HL-60 (cell line): ENCODE data around the gene FBXL20.

Experiments
- DNase-seq, 2 experiments: peaks; one replicate each; pipeline ENCODE4 v3.0.0-alpha.2; 2010 to 2020; ENCODE audit warnings: low read depth in 1 of 2, low spot score in 1 of 2
- H3K27ac ChIP-seq: fragments of 250-450 bp; sonication (Bioruptor Pico); replicated peaks from 2 replicates; pipeline ENCODE4 v1.5.1; 2020; ENCODE audit warnings: mild to moderate bottlenecking, moderate library complexity
- H3K27me3 ChIP-seq: fragments of 250-450 bp; sonication (Bioruptor Pico); 2 replicates; pipeline ENCODE4 v1.5.1; 2021; ENCODE audit warnings: mild to moderate bottlenecking, moderate library complexity; ENCODE audit not compliant: insufficient read depth, poor library complexity, severe bottlenecking
- H3K4me3 ChIP-seq: replicated peaks from 2 replicates; pipeline ENCODE4 v1.5.1; 2011; ENCODE audit warnings: mild to moderate bottlenecking, control low read depth, low read length; ENCODE audit not compliant: insufficient read depth
- GABPA ChIP-seq: IDR thresholded peaks from 2 replicates; pipeline ENCODE4 v1.6.1; 2012; ENCODE audit warnings: low read depth
- POLR2AphosphoS5 ChIP-seq: IDR thresholded peaks from 2 replicates; pipeline ENCODE4 v1.6.1; 2012; ENCODE audit warnings: low read depth
- SPI1 ChIP-seq: IDR thresholded peaks from 2 replicates; pipeline ENCODE4 v1.6.1; 2012; ENCODE audit warnings: low read depth, mild to moderate bottlenecking, borderline replicate concordance
- TF ChIP-seq, protein P1 (sequence below): IDR thresholded peaks from one replicate; pipeline ENCODE4 v1.5.1; 2011; ENCODE audit warnings: low read length, control low read depth, inconsistent platforms; ENCODE audit not compliant: insufficient read depth
- TF ChIP-seq, protein P2 (sequence below): IDR thresholded peaks from 2 replicates; pipeline ENCODE4 v1.6.1; 2012; ENCODE audit warnings: low read depth; ENCODE audit not compliant: insufficient replicate concordance

FBXL20 gene

DNA sequence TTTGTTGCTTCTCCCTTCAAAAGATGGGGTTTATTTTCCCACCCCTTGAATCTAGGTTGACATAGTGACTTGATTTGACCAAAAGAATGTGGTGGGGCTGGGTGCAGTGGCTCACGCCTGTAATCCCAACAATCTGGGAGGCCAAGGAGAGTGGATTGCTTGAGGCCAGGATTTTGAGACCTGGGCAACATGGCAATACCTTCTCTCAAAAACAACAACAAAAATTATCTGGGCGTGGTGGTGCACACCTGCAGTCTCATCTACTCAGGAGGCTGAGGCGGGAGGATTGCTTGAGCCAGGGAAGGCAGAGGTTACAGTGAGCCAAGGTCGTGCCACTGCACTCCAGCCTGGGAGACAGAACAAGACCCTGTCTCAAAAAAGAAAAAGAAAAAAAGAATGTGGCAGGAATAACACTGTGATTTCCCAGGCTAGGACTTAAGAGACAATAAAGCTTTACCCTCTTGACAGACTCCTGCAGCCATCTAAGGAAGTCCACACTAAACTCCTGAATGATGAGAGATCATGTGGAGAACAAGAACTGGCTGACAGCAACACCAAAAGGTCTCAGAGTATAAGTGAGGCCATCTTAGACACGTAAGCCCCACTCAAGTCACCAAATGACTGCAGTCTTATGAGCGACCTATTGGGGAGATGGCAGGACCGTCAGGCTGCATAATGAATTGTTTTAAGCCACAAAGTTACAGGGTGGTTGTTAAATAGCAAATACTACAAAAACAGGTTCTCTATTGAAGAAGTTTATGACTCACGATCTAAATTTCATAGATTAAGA lies 37.0 kb downstream of the FBXL20 start:
- DNase-seq, result peak; percentile 41 to 49
- Histone ChIP-seq H3K27ac (peak overlapping the region; percentile 72), H3K4me3 (no peak overlapping the region), H3K27me3 (no peaks in the 10 kb centered on the region)
- TF ChIP-seq POLR2AphosphoS5 (no peak), SPI1 (no peak), GABPA (no peak)
- TF ChIP-seq, protein P1, sequence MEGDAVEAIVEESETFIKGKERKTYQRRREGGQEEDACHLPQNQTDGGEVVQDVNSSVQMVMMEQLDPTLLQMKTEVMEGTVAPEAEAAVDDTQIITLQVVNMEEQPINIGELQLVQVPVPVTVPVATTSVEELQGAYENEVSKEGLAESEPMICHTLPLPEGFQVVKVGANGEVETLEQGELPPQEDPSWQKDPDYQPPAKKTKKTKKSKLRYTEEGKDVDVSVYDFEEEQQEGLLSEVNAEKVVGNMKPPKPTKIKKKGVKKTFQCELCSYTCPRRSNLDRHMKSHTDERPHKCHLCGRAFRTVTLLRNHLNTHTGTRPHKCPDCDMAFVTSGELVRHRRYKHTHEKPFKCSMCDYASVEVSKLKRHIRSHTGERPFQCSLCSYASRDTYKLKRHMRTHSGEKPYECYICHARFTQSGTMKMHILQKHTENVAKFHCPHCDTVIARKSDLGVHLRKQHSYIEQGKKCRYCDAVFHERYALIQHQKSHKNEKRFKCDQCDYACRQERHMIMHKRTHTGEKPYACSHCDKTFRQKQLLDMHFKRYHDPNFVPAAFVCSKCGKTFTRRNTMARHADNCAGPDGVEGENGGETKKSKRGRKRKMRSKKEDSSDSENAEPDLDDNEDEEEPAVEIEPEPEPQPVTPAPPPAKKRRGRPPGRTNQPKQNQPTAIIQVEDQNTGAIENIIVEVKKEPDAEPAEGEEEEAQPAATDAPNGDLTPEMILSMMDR, result no peak
- TF ChIP-seq, protein P2, sequence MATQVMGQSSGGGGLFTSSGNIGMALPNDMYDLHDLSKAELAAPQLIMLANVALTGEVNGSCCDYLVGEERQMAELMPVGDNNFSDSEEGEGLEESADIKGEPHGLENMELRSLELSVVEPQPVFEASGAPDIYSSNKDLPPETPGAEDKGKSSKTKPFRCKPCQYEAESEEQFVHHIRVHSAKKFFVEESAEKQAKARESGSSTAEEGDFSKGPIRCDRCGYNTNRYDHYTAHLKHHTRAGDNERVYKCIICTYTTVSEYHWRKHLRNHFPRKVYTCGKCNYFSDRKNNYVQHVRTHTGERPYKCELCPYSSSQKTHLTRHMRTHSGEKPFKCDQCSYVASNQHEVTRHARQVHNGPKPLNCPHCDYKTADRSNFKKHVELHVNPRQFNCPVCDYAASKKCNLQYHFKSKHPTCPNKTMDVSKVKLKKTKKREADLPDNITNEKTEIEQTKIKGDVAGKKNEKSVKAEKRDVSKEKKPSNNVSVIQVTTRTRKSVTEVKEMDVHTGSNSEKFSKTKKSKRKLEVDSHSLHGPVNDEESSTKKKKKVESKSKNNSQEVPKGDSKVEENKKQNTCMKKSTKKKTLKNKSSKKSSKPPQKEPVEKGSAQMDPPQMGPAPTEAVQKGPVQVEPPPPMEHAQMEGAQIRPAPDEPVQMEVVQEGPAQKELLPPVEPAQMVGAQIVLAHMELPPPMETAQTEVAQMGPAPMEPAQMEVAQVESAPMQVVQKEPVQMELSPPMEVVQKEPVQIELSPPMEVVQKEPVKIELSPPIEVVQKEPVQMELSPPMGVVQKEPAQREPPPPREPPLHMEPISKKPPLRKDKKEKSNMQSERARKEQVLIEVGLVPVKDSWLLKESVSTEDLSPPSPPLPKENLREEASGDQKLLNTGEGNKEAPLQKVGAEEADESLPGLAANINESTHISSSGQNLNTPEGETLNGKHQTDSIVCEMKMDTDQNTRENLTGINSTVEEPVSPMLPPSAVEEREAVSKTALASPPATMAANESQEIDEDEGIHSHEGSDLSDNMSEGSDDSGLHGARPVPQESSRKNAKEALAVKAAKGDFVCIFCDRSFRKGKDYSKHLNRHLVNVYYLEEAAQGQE, result no peak

DNA sequence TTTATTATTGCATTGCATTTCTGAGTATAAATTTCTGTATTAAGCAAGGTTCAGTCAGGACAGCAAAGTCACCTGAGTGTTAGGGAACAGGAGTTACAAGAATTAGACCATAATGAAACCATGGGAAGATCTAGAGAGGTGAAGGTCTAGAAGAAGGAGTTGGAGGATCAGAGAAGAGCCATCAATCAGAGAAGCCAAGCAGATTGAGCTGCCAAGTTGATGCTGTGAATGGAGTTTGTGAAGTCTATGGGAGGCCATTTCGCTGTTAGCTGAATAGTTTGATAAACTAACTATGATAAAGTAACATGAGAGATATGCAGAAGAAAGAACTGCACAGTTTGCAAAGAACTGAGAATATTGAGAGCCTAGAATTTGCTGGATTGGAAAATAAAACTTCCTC lies 40.4 kb downstream of the FBXL20 start:
- no peak overlapping the region for H3K4me3 ChIP-seq
- no peak overlapping the region for H3K27ac ChIP-seq
- no peaks in the 10 kb centered on the region for H3K27me3 ChIP-seq
- TF ChIP-seq, protein P2, result no peak
- TF ChIP-seq POLR2AphosphoS5, result no peak
- TF ChIP-seq GABPA, result no peak
- TF ChIP-seq, protein P1, result no peak
- TF ChIP-seq SPI1, result no peak
- DNase-seq, result no peak

DNA sequence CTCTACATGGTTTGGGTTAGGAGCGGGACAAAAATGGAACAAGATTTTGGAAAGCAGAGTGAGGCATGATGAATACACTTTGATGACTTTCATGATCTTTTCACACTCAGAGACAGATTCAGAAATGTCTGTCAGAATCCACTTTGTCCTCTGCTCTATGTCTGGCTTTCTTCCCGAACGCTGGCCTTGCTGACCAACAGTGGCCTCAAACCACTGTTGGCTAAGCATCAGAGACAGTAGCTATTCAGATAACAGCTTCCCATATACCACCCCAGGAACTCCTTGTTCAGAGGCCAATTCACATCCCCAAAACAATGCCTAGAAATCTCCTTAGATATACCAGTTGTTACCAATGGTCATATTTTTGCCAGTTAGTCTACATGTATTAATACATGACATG lies 40.9 kb downstream of the FBXL20 start:
- DNase-seq, result no peak
- H3K4me3 ChIP-seq, result no peak overlapping the region
- no peak for TF ChIP-seq SPI1
- TF ChIP-seq, protein P1, result no peak
- TF ChIP-seq, protein P2, result no peak
- TF ChIP-seq GABPA, result no peak
- no peak for TF ChIP-seq POLR2AphosphoS5
- H3K27me3 ChIP-seq, result no peaks in the 10 kb centered on the region
- H3K27ac ChIP-seq, result no peak overlapping the region
